Mammary epithelial cell (primary cell): Measurements from ENCODE around the gene ARHGAP9.

Source experiments
- EZH2 ChIP-seq: IDR thresholded peaks from 2 replicates; pipeline ENCODE4 v1.6.1; 2012; ENCODE audit warnings: low read length, inconsistent platforms, borderline replicate concordance
- TF ChIP-seq, protein P1 (sequence below), 2 donors: IDR thresholded peaks in 1 of 2; conservative IDR thresholded peaks in 1 of 2; 2 replicates each; pipeline ENCODE4 v1.5.1; 2011 to 2012; ENCODE audit warnings: inconsistent platforms in 2 of 2, low read length in 2 of 2, mild to moderate bottlenecking in 2 of 2, control low read depth in 1 of 2, low read depth in 1 of 2; ENCODE audit not compliant: insufficient read depth in 1 of 2; ENCODE audit errors: extremely low read depth in 1 of 2

DNA sequence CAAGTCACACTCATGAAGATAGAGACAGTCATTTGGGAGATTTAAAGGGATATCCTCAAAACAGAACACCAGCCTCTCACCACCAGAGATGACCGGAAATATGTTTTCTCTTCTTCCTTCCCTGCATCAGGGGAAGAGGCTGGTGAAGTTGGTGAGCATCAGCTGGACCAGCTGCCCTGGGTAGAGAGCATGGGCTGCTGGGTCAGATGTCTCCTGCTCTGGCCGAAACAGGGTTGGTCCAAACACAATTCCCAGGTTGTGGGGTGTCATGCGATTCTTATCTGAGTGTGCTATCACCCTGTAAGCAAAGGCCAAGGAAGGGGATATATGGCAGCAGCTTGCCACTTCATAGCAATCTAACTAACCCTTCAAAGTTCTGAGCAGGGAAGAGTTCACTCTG is 7.3 kb downstream of the ARHGAP9 start:
- TF ChIP-seq, protein P1, sequence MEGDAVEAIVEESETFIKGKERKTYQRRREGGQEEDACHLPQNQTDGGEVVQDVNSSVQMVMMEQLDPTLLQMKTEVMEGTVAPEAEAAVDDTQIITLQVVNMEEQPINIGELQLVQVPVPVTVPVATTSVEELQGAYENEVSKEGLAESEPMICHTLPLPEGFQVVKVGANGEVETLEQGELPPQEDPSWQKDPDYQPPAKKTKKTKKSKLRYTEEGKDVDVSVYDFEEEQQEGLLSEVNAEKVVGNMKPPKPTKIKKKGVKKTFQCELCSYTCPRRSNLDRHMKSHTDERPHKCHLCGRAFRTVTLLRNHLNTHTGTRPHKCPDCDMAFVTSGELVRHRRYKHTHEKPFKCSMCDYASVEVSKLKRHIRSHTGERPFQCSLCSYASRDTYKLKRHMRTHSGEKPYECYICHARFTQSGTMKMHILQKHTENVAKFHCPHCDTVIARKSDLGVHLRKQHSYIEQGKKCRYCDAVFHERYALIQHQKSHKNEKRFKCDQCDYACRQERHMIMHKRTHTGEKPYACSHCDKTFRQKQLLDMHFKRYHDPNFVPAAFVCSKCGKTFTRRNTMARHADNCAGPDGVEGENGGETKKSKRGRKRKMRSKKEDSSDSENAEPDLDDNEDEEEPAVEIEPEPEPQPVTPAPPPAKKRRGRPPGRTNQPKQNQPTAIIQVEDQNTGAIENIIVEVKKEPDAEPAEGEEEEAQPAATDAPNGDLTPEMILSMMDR (conservative IDR thresholded peaks at IDR 0.05 in 1 of 2, IDR thresholded peaks at IDR 0.05 in 1 of 2; ENCODE audit: extremely low read depth in 1 of 2, insufficient read depth in 1 of 2, low read depth in 1 of 2, low read length in 2 of 2) = no peak
- no peak for TF ChIP-seq EZH2
